ENCODE results near the gene PRND.

GRCh38 chr20:4702562-4703280 lies 19.0 kb upstream of the PRND start:
- TF ChIP-seq EZH2 (IDR thresholded peaks at IDR 0.05; ENCODE audit: low read length, missing control alignments) (no peak), CTCF (conservative IDR thresholded peaks at IDR 0.05 in 1 of 2, IDR thresholded peaks at IDR 0.05 in 1 of 2; ENCODE audit: low read depth in 1 of 2, low read length in 2 of 2) (no peak)
